ENCODE results near the gene SCYGR7. TPM values are rescaled to one million over a fixed set of nuclear protein-coding genes. Genes with fewer than 3 reads are reported as not detected.

Gene SCYGR7
- total RNA-seq, 2 experiments from 2014 or later = not detected

DNA sequence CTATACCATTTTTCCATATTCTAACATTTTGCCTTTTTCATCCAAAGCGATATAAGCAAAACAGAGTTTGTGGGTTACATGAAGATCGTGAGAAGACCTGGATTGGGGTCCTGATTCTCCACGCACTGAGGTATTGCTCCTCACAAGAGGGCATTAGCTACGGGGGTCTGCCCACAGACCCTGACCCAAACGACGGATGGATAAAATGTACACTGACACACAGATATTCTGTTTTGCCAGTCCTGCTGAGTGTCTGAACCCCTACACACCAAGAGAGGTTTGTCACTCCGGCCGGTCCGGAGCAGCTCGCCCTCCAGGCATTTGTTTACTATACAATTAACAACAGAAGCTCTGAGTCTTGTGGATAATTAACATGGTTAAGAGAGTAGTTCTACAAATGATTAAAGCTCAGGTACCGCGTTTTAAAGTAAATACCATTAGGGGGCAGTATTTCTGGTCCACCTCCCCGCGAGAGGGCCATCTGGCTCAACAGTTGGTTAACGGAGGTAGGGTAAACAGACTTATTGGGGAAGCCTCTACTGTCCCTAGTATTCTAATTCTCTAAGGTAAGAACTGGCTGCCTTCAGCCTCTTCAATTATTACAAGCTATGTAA lies 46.0 kb downstream of the SCYGR7 start:
- H3K36me3 Mint-ChIP-seq (ENCODE audit: low read depth) = no peaks in the 10 kb centered on the region

DNA sequence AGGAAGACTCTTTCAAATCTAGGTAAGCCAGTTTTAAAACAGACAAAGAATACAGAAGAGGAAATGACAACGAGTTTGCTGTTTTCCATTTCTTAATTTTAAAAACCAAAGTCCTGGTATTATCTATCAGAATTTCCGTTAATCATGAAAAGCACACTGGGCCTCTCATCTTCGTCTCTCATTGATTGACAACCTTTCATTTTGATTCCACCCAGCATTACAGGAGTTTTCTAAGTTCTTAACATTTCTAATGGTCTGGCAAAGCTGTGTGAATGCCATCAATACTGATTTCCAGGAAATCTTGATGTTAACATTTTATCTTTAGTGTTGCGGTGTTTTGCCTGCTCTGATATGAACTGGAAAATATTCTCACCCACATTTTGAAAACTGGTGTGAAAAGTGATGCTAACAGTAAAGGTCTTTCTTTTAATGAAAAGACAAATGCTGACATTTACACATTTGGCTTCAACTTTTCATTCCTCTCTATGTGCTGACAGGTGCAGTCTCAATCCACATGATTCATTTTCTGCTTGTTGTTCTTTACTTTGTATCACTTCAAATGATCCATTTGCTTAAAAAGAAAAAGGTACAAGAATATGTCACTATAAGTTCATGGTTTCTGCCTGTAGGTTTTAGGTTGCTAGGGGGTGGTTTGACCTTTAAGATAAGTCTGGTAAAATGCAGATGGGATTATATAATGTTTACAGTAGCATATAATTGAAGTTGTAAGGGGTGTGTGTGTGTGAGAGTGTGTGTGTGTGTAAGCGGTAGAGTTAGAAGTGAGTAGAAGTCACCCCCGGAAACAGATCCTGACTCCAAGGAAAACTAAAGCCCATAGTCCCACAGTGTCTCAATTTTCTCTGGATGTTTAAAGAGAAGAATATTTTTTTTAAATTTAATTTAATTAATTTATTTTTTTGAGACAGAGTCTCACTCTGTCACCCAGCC lies 47.0 kb downstream of the SCYGR7 start:
- POLR2A ChIA-PET = no interaction called here
- Mint-ChIP-seq H3K27ac (no peak overlapping the region), H3K36me3 (ENCODE audit: low read depth) (no peaks in the 10 kb centered on the region), H3K4me3 (no peak overlapping the region), H3K9me3 (no peaks in the 10 kb centered on the region), H3K27me3 (peaks cover 4% of the 10 kb centered on the region), H3K4me1 (ENCODE audit: low read depth) (no peaks in the 10 kb centered on the region)
- Histone ChIP-seq H3K4me3 (ENCODE audit: low read length) (no peak overlapping the region), H3K36me3 (ENCODE audit: insufficient read depth, low read length) (no peaks in the 10 kb centered on the region), H3K4me1 (ENCODE audit: insufficient read depth, low read length) (no peaks in the 10 kb centered on the region), H3K27me3 (ENCODE audit: control insufficient read depth in 1 of 2, insufficient read depth in 2 of 2, low read length in 2 of 2) (no peaks in the 10 kb centered on the region), H3K27ac (ENCODE audit: low read depth in 1 of 2, low read length in 2 of 2) (no peak overlapping the region), H3K9me3 (ENCODE audit: control insufficient read depth in 1 of 2, insufficient read depth in 1 of 2, low read length in 2 of 2) (no peaks in the 10 kb centered on the region)
- ATAC-seq (ENCODE audit: poor library complexity) (no peak), DNase-seq (no peak)
- CTCF ChIA-PET = interaction anchor here (1.2 kb wide), 1 partner anchor 96 kb away, joined by 4 read pairs; the partner anchor contains the start of gene DAW1
- TF ChIP-seq, protein P1, sequence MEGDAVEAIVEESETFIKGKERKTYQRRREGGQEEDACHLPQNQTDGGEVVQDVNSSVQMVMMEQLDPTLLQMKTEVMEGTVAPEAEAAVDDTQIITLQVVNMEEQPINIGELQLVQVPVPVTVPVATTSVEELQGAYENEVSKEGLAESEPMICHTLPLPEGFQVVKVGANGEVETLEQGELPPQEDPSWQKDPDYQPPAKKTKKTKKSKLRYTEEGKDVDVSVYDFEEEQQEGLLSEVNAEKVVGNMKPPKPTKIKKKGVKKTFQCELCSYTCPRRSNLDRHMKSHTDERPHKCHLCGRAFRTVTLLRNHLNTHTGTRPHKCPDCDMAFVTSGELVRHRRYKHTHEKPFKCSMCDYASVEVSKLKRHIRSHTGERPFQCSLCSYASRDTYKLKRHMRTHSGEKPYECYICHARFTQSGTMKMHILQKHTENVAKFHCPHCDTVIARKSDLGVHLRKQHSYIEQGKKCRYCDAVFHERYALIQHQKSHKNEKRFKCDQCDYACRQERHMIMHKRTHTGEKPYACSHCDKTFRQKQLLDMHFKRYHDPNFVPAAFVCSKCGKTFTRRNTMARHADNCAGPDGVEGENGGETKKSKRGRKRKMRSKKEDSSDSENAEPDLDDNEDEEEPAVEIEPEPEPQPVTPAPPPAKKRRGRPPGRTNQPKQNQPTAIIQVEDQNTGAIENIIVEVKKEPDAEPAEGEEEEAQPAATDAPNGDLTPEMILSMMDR (IDR thresholded peaks at IDR 0.05) = no peak
- intact Hi-C loops (cut with DNase I, micrococcal nuclease) = loop anchor here in 1 of 2 experiments (5.0 kb wide), 1 partner anchor 87 kb away; no protein-coding TSS in a partner anchor

More for the DNA sequence above, 46.0 kb downstream of the SCYGR7 start:
- TF ChIP-seq, protein P1 (IDR thresholded peaks at IDR 0.05) = no peak
- Histone ChIP-seq H3K27me3 (ENCODE audit: control insufficient read depth in 1 of 2, insufficient read depth in 2 of 2, low read length in 2 of 2) (no peaks in the 10 kb centered on the region), H3K4me3 (ENCODE audit: low read length) (no peak overlapping the region), H3K36me3 (ENCODE audit: insufficient read depth, low read length) (no peaks in the 10 kb centered on the region), H3K9me3 (ENCODE audit: control insufficient read depth in 1 of 2, insufficient read depth in 1 of 2, low read length in 2 of 2) (no peaks in the 10 kb centered on the region), H3K4me1 (ENCODE audit: insufficient read depth, low read length) (no peaks in the 10 kb centered on the region), H3K27ac (ENCODE audit: low read depth in 1 of 2, low read length in 2 of 2) (no peak overlapping the region)
- DNase-seq = peak in 3 of 14 experiments; percentile 13 to 46 (median 32)
- ChIA-PET POLR2A (no interaction called here), CTCF (interaction anchor here (1.2 kb wide), 2 partner anchors 11 to 97 kb away, joined by 3 to 4 read pairs; partner anchors contain the start of gene DAW1)
- no peak for ATAC-seq (ENCODE audit: poor library complexity)
- Mint-ChIP-seq H3K4me3 (no peak overlapping the region), H3K9me3 (no peaks in the 10 kb centered on the region), H3K4me1 (ENCODE audit: low read depth) (no peaks in the 10 kb centered on the region), H3K27me3 (peaks cover 4% of the 10 kb centered on the region), H3K27ac (no peak overlapping the region)
- intact Hi-C loops (cut with DNase I, micrococcal nuclease) = loop anchor here in 1 of 2 experiments (5.0 kb wide), 1 partner anchor 88 kb away; no protein-coding TSS in a partner anchor

Other genes starting within 250 kb of the SCYGR7 start
- gene SCYGR2, start 129.4 kb upstream of the SCYGR7 start, total RNA-seq = not detected
- gene SCYGR3, start 113.5 kb upstream of the SCYGR7 start, total RNA-seq = not detected
- gene SCYGR4, start 110.8 kb upstream of the SCYGR7 start, total RNA-seq = not detected
- not detected for gene SCYGR5, start 61.5 kb upstream of the SCYGR7 start, total RNA-seq
- not detected for gene SLC19A3, start 10.3 kb upstream of the SCYGR7 start, total RNA-seq
- gene SCYGR6, start 3.6 kb upstream of the SCYGR7 start, total RNA-seq = not detected
- not detected for gene SCYGR8, start 17.6 kb downstream of the SCYGR7 start, total RNA-seq
- gene CCL20, start 85.5 kb downstream of the SCYGR7 start, total RNA-seq = 1 to 10 TPM; 1.5 to 2.2 TPM
- not detected for gene DAW1, start 143.3 kb downstream of the SCYGR7 start, total RNA-seq

All from CD4-positive, alpha-beta T cell (primary cell).